ENCODE measurements around the gene PEX26. TPM values are rescaled to one million over a fixed set of nuclear protein-coding genes. Genes with fewer than 3 reads are reported as not detected.

PEX26 gene
- total RNA-seq, 6 experiments from 2014 or later = 38.9 to 49.8 (median 43.5) TPM

- Mint-ChIP-seq H3K36me3 (ENCODE audit: low read depth) (peaks cover 31% of the 10 kb centered on the region), H3K4me1 (ENCODE audit: low read depth) (peaks cover 19% of the 10 kb centered on the region), H3K27me3 (ENCODE audit: insufficient read depth) (no peaks in the 10 kb centered on the region; the same call in 1 of the 2 replicates), H3K9me3 (no peaks in the 10 kb centered on the region), H3K27ac (peak overlapping the region; percentile 36; the same call in 1 of the 2 replicates), H3K4me3 (no peak overlapping the region)
- peak; percentile 28 for DNase-seq
- no peak for TF ChIP-seq CTCF (IDR thresholded peaks at IDR 0.05)
These were observed 7.4 kb downstream of the PEX26 start for GRCh38 chr22:18085188-18085587.

- TF ChIP-seq CTCF (IDR thresholded peaks at IDR 0.05) = no peak
- Mint-ChIP-seq H3K9me3 (no peaks in the 10 kb centered on the region), H3K4me1 (ENCODE audit: low read depth) (peaks cover 11% of the 10 kb centered on the region), H3K4me3 (no peak overlapping the region), H3K27ac (no peak overlapping the region), H3K36me3 (ENCODE audit: low read depth) (peaks cover 16% of the 10 kb centered on the region), H3K27me3 (ENCODE audit: insufficient read depth) (no peaks in the 10 kb centered on the region)
- DNase-seq = no peak
These were observed 9.6 kb downstream of the PEX26 start for GRCh38 chr22:18087350-18087855.

GRCh38 chr22:18088825-18089568, 11.2 kb downstream of the PEX26 start:
- H3K36me3 Mint-ChIP-seq (ENCODE audit: low read depth) = peaks cover 15% of the 10 kb centered on the region
- no peak for TF ChIP-seq CTCF (IDR thresholded peaks at IDR 0.05)
- H3K27ac Mint-ChIP-seq = no peak overlapping the region

GRCh38 chr22:18090286-18090685, 12.5 kb downstream of the PEX26 start:
- H3K36me3 Mint-ChIP-seq (ENCODE audit: low read depth) = peaks cover 15% of the 10 kb centered on the region
- no peak overlapping the region for H3K27ac Mint-ChIP-seq
- no peak for TF ChIP-seq CTCF (IDR thresholded peaks at IDR 0.05)
- no peaks in the 10 kb centered on the region for H3K27me3 Mint-ChIP-seq (ENCODE audit: insufficient read depth)
- H3K4me1 Mint-ChIP-seq (ENCODE audit: low read depth) = peaks cover 6% of the 10 kb centered on the region; the same call in 1 of the 2 replicates
- H3K4me3 Mint-ChIP-seq = no peak overlapping the region
- DNase-seq = no peak
- no peaks in the 10 kb centered on the region for H3K9me3 Mint-ChIP-seq

More at GRCh38 chr22:18088825-18089568, 11.2 kb downstream of the PEX26 start:
- no peaks in the 10 kb centered on the region for H3K27me3 Mint-ChIP-seq (ENCODE audit: insufficient read depth)
- H3K4me1 Mint-ChIP-seq (ENCODE audit: low read depth) = peaks cover 9% of the 10 kb centered on the region; the same call in 1 of the 2 replicates
- H3K4me3 Mint-ChIP-seq = no peak overlapping the region
- no peaks in the 10 kb centered on the region for H3K9me3 Mint-ChIP-seq
- no peak for DNase-seq

- no peak for TF ChIP-seq CTCF (IDR thresholded peaks at IDR 0.05)
- DNase-seq = no peak
- H3K27me3 Mint-ChIP-seq (ENCODE audit: insufficient read depth) = no peaks in the 10 kb centered on the region
- no peaks in the 10 kb centered on the region; the same call in 1 of the 2 replicates for H3K4me1 Mint-ChIP-seq (ENCODE audit: low read depth)
- H3K27ac Mint-ChIP-seq = no peak overlapping the region
- peaks cover 19% of the 10 kb centered on the region for H3K36me3 Mint-ChIP-seq (ENCODE audit: low read depth)
- H3K4me3 Mint-ChIP-seq = no peak overlapping the region
- H3K9me3 Mint-ChIP-seq = no peaks in the 10 kb centered on the region
These were observed 13.7 kb downstream of the PEX26 start for GRCh38 chr22:18091478-18091877.

Measured in HFFc6 (cell line).